Measurements from ENCODE around the gene LRRC70.

The LRRC70 gene

DNA sequence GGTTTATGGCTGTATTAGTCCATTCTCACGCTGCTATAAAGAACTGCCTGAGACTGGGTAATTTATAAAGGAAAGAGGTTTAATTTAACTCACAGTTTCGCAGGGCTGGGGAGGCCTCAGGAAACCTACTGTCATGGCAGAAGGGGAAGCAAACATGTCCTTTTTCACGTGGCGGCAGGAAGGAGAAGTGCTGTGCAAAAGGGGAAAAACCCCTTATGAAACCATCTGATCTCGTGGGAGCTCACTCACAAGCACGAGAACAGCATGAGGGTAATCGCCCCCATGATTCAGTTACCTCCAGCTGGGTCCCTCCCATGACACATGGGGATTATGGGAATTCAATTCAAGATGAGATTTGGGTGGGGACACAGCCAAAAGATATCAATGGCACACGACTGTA lies 13.9 kb downstream of the LRRC70 start:
- TF ChIP-seq, protein P1, sequence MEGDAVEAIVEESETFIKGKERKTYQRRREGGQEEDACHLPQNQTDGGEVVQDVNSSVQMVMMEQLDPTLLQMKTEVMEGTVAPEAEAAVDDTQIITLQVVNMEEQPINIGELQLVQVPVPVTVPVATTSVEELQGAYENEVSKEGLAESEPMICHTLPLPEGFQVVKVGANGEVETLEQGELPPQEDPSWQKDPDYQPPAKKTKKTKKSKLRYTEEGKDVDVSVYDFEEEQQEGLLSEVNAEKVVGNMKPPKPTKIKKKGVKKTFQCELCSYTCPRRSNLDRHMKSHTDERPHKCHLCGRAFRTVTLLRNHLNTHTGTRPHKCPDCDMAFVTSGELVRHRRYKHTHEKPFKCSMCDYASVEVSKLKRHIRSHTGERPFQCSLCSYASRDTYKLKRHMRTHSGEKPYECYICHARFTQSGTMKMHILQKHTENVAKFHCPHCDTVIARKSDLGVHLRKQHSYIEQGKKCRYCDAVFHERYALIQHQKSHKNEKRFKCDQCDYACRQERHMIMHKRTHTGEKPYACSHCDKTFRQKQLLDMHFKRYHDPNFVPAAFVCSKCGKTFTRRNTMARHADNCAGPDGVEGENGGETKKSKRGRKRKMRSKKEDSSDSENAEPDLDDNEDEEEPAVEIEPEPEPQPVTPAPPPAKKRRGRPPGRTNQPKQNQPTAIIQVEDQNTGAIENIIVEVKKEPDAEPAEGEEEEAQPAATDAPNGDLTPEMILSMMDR (IDR thresholded peaks at IDR 0.05; ENCODE audit: low read depth, low read length, missing control alignments) = no peak
- H3K4me3 ChIP-seq (ENCODE audit: low read depth, low read length) = no peak overlapping the region
- DNase-seq (ENCODE audit: low read depth) = no peak

DNA sequence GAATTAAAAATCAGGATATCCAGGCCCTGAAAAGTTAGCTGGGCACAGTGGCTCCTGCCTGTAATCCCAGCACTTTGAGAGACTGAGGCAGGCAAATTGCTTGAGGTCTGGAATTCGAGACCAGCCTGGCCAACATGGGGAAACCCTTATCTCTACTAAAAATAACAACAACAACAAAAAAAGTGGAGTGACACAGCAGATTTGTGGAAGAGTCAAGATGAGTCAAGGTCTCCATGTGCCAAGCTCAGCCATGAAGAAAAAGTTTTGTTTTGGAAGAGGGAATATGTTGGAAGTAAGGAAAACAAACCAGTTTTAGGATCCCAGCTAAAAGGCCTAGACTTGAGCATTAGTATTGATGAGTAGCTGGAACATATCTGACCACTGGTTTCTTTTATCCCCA lies 14.7 kb downstream of the LRRC70 start:
- no peak for DNase-seq (ENCODE audit: low read depth)
- TF ChIP-seq, protein P1 (IDR thresholded peaks at IDR 0.05; ENCODE audit: low read depth, low read length, missing control alignments) = no peak
- no peak overlapping the region for H3K4me3 ChIP-seq (ENCODE audit: low read depth, low read length)

- TF ChIP-seq, protein P1 (IDR thresholded peaks at IDR 0.05; ENCODE audit: low read depth, low read length, missing control alignments) = no peak
- DNase-seq (ENCODE audit: low read depth) = no peak
- H3K4me3 ChIP-seq (ENCODE audit: low read depth, low read length) = no peak overlapping the region
Measured at GRCh38 chr5:62594364-62594984, 15.9 kb downstream of the LRRC70 start.

DNA sequence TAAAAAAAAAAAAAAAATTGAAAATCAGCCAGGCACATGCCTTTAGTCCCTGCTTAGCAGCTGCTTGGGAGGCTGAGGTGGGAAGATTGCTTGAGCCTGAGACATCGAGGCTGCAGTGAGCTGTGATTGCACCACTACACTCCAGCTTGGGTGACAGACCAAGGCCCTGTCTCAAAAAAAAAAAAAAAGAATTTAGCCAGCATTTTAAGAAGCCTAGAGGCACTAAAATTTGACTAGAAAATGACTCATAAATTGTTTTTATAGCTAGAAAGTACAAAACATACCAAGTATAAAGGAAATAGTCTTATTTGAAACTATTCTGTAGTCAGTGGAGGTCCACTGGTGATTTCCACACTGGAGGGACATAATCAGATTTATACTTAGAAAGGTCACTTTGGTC lies 17.5 kb downstream of the LRRC70 start:
- no peak overlapping the region for H3K4me3 ChIP-seq (ENCODE audit: low read depth, low read length)
- TF ChIP-seq, protein P1 (IDR thresholded peaks at IDR 0.05; ENCODE audit: low read depth, low read length, missing control alignments) = no peak
- DNase-seq (ENCODE audit: low read depth) = no peak

DNA sequence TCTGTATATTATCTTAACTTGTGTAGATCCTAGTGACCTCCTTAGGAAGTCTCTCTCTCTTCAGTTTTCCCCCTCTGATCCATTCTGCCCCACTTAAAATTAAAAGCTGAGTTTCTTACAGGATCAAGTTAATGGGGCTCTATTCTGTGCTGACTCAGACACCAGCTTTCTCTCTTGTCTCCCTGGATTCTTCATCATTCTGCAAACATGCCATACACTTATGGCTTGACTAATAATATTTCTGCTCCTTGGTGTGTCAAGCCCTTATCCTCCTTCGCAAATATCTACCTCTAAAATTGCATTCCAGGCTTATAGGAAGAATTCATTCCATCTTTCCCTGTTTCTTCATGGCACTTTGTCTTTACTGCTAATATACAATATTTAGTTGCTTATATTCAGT lies 18.1 kb downstream of the LRRC70 start:
- H3K4me3 ChIP-seq (ENCODE audit: low read depth, low read length) = no peak overlapping the region
- TF ChIP-seq, protein P1 (IDR thresholded peaks at IDR 0.05; ENCODE audit: low read depth, low read length, missing control alignments) = no peak
- no peak for DNase-seq (ENCODE audit: low read depth)

DNA sequence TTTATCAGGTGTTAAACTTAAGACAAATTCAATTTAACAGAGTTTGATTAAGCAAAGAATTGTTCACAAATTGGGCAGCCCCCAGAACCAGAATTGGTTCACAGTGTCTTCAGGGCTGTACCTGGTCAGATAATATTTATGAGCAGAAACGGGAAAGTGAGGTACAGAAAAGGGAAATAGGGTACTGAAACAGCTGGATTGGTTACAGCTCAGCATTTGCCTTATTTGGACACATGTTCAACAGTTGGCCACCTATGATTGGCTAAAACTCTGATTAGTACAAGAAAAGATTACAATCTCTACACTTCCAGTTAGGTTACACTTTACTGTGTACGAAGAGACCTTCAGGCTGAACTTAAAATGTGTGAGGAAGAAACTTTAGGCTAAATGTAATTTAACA lies 18.7 kb downstream of the LRRC70 start:
- TF ChIP-seq, protein P1 (IDR thresholded peaks at IDR 0.05; ENCODE audit: low read depth, low read length, missing control alignments) = no peak
- DNase-seq (ENCODE audit: low read depth) = no peak
- no peak overlapping the region for H3K4me3 ChIP-seq (ENCODE audit: low read depth, low read length)

DNA sequence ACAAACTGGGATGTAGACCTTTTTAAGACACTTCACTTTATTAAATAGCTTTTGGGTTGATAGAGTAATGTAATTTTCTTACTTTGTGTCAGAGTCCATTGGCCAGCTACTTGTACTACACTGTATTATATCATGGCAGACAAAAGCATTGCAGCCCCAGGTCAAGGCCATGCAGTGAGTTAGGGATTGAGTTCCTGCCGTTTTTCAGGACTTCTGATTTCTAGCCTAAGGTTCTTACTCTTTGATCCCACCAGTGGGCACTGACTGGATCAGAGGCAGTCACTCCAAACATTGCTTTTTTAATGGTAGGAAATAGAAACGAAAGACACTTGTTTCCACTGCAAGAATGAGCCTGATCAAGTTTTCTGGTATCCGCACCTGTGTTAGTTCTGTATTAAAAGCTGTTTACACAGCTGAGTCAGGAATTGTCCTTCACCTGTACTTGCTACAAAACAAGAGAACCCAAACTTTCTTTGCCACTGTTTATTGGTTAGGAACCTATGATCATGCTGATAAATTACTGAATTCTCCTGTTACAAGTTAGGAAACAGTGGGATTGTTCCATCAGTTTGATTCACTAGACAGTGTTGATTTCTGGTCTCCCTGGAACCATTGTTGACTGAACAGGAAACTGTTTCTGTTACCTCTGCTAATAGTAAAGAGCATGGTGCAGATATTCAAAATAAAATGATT lies 22.1 kb downstream of the LRRC70 start:
- DNase-seq (ENCODE audit: low read depth) = no peak
- TF ChIP-seq, protein P1 (IDR thresholded peaks at IDR 0.05; ENCODE audit: low read depth, low read length, missing control alignments) = no peak
- no peak overlapping the region for H3K4me3 ChIP-seq (ENCODE audit: low read depth, low read length)

Measured in GM12864 (cell line).